ENCODE results near the gene SCART1.
"Not testable (repeated sequence)": the region's sequence is repeated elsewhere in the genome, so short reads cannot be mapped to it uniquely, and the experiment has no call there.

The SCART1 gene

GRCh38 chr10:133431888-133432613, 21.7 kb upstream of the SCART1 start:
- DNase-seq (ENCODE audit: low read depth in 3 of 3, low spot score in 1 of 3), result not testable (repeated sequence)

- not testable (repeated sequence) for DNase-seq (ENCODE audit: low read depth in 3 of 3, low spot score in 1 of 3)
Measured at GRCh38 chr10:133432789-133433188, 21.0 kb upstream of the SCART1 start.

GRCh38 chr10:133438711-133439273, 15.0 kb upstream of the SCART1 start:
- DNase-seq (ENCODE audit: low read depth in 3 of 3, low spot score in 1 of 3), result no peak

GRCh38 chr10:133439517-133440461, 14.0 kb upstream of the SCART1 start:
- no peak for DNase-seq (ENCODE audit: low read depth in 3 of 3, low spot score in 1 of 3)

- DNase-seq (ENCODE audit: low read depth in 3 of 3, low spot score in 1 of 3), result no peak
Measured at GRCh38 chr10:133440633-133441285, 13.0 kb upstream of the SCART1 start.

GRCh38 chr10:133441356-133441755, 12.4 kb upstream of the SCART1 start:
- not testable (repeated sequence) for DNase-seq (ENCODE audit: low read depth in 3 of 3, low spot score in 1 of 3)

- no peak for DNase-seq (ENCODE audit: low read depth in 3 of 3, low spot score in 1 of 3)
Measured at GRCh38 chr10:133441780-133442179, 12.0 kb upstream of the SCART1 start.

GRCh38 chr10:133442191-133442966, 11.4 kb upstream of the SCART1 start:
- no peak for DNase-seq (ENCODE audit: low read depth in 3 of 3, low spot score in 1 of 3)

GRCh38 chr10:133442967-133443924, 10.5 kb upstream of the SCART1 start:
- DNase-seq (ENCODE audit: low read depth in 3 of 3, low spot score in 1 of 3), result no peak

- DNase-seq (ENCODE audit: low read depth in 3 of 3, low spot score in 1 of 3), result no peak
Measured at GRCh38 chr10:133444342-133445267, 9.1 kb upstream of the SCART1 start.

GRCh38 chr10:133445268-133445732, 8.4 kb upstream of the SCART1 start:
- no peak for DNase-seq (ENCODE audit: low read depth in 3 of 3, low spot score in 1 of 3)

- no peak for DNase-seq (ENCODE audit: low read depth in 3 of 3, low spot score in 1 of 3)
Measured at GRCh38 chr10:133445751-133446708, 7.7 kb upstream of the SCART1 start.

- no peak for DNase-seq (ENCODE audit: low read depth in 3 of 3, low spot score in 1 of 3)
Measured at GRCh38 chr10:133446979-133447378, 6.8 kb upstream of the SCART1 start.

GRCh38 chr10:133448120-133448519, 5.6 kb upstream of the SCART1 start:
- DNase-seq (ENCODE audit: low read depth in 3 of 3, low spot score in 1 of 3), result no peak

GRCh38 chr10:133451346-133451745, 2.4 kb upstream of the SCART1 start:
- no peak for DNase-seq (ENCODE audit: low read depth in 3 of 3, low spot score in 1 of 3)

- DNase-seq (ENCODE audit: low read depth in 3 of 3, low spot score in 1 of 3), result no peak
Measured at GRCh38 chr10:133452453-133452852, 1.3 kb upstream of the SCART1 start.
